Spleen (tissue), 11 donors: Measurements from ENCODE around the gene SARS2. TPM values are rescaled to one million over a fixed set of nuclear protein-coding genes. Genes with fewer than 3 reads are reported as not detected.
"Not testable (repeated sequence)": the region's sequence is repeated elsewhere in the genome, so short reads cannot be mapped to it uniquely, and the experiment has no call there.

Experiments used
- DNase-seq: peaks from one replicate; pipeline ENCODE4 v3.0.0-alpha.2; 2020
- H3K27ac ChIP-seq, 8 donors: fragments of 200-600 bp; sonication (generic) in 7 of 8; 1 replicate in 4 of 8; 2 replicates in 4 of 8; pipeline versions ENCODE4 v1.5.0 to v1.8.0; 2016 to 2021; ENCODE audit warnings: inconsistent platforms in 4 of 8, mild to moderate bottlenecking in 4 of 8, moderate library complexity in 1 of 8
- H3K27me3 ChIP-seq, 7 donors: fragments of 200-600 bp; sonication (generic) in 6 of 7; replicated peaks in 1 of 7; 1 replicate in 4 of 7; 2 replicates in 3 of 7; pipeline versions ENCODE4 v1.5.0 to v1.8.0; 2016 to 2021; ENCODE audit warnings: inconsistent platforms in 3 of 7, mild to moderate bottlenecking in 1 of 7
- H3K36me3 ChIP-seq, 6 donors: fragments of 200-600 bp; sonication (generic) in 5 of 6; 1 replicate in 4 of 6; 2 replicates in 2 of 6; pipeline versions ENCODE4 v1.5.0 to v1.8.0; 2016 to 2021; ENCODE audit warnings: inconsistent platforms in 2 of 6
- H3K4me1 ChIP-seq, 6 donors: fragments of 200-600 bp; sonication (generic) in 5 of 6; 1 replicate in 3 of 6; 2 replicates in 3 of 6; pipeline versions ENCODE4 v1.5.0 to v1.8.0; 2016 to 2021; ENCODE audit warnings: inconsistent platforms in 3 of 6
- H3K4me3 ChIP-seq, 8 donors: fragments of 200-600 bp; sonication (generic) in 7 of 8; 1 replicate in 4 of 8; 2 replicates in 4 of 8; pipeline versions ENCODE4 v1.5.0 to v1.8.0; 2016 to 2021; ENCODE audit warnings: inconsistent platforms in 4 of 8, mild to moderate bottlenecking in 4 of 8, moderate library complexity in 2 of 8
- H3K9me3 ChIP-seq, 8 donors: fragments of 200-600 bp; sonication (generic) in 7 of 8; 1 replicate in 4 of 8; 2 replicates in 4 of 8; pipeline versions ENCODE4 v1.5.0 to v1.8.0; 2016 to 2021; ENCODE audit warnings: inconsistent platforms in 4 of 8
- POLR2A ChIP-seq, 3 donors: fragments of 450-650 bp; IDR thresholded peaks; one replicate each; pipeline ENCODE4 v1.5.1; 2017; ENCODE audit warnings: antibody characterized with exemption in 3 of 3, mild to moderate bottlenecking in 1 of 3
- POLR2AphosphoS5 ChIP-seq, 3 donors: sonication (generic); formaldehyde crosslinking; IDR thresholded peaks; one replicate each; pipeline ENCODE4 v1.5.1; 2017; ENCODE audit warnings: antibody characterized with exemption in 3 of 3
- WGBS, 5 donors: extraction: QIAGEN DNeasy Blood & Tissue Kit in 3 of 5; methylation state at CpG; one replicate each; pipeline versions ENCODE4 v1.1.5 to v1.1.7; 2013 to 2018; 5-methylcytosine and 5-hydroxymethylcytosine counted together
- intact Hi-C: fragments of 100-400 bp; cut with DNase I; formaldehyde crosslinking; loops from one replicate; pipeline ENCODE4 v1.15.0; 2023; ENCODE audit warnings: low total_unique reads
- polyA plus RNA-seq, 3 donors: library from polyadenylated mRNA; stranded (reverse); fragments of 200-250 nt; gene quantifications; one replicate each; pipeline ENCODE4 v1.2.1, GENCODE V29; 2013
- total RNA-seq, 7 donors: library from RNA; depleted of rRNA in 3 of 7; stranded (reverse); fragments of >200 nt in 3 of 7; fragmentation: NEBNext Ultra II Directional in 4 of 7; extraction: Animal tissue kit (Norgen Biotek cat#: 25700) in 4 of 7; gene quantifications; one replicate each; pipeline versions ENCODE4 v1.1.0 to v1.2.1, GENCODE V29; 2016 to 2021
- TF ChIP-seq, protein P1 (sequence below), 11 experiments: fragments of 200-600 bp in 7 of 11; fragments of 450-650 bp in 4 of 11; sonication (generic) in 4 of 11; IDR thresholded peaks in 8 of 11; conservative IDR thresholded peaks in 3 of 11; 1 replicate in 7 of 11; 2 replicates in 4 of 11; pipeline versions ENCODE4 v1.4.0 to v1.8.0; 2016 to 2021; ENCODE audit warnings: antibody characterized with exemption in 11 of 11, inconsistent platforms in 4 of 11, mild to moderate bottlenecking in 1 of 11
- donor health status: healthy with polysubstance abuse.
- donor health status: DM: no; HTN: no; CAD: no; lungs with moderate emphysema.
- donor health status: DM: no; HTN: no; CAD: no.
- donor health status: Bipolar disorder and iron deficiency.
- donor health status: healthy.
- donor health status: DM: no; HTN: no; CAD: no.
- donor health status: DM: yes; HTN: yes; CAD: no.

SARS2 gene
- total and polyA plus RNA-seq, 10 donors: 12.5 to 70.3 (median 26.9) TPM

DNA sequence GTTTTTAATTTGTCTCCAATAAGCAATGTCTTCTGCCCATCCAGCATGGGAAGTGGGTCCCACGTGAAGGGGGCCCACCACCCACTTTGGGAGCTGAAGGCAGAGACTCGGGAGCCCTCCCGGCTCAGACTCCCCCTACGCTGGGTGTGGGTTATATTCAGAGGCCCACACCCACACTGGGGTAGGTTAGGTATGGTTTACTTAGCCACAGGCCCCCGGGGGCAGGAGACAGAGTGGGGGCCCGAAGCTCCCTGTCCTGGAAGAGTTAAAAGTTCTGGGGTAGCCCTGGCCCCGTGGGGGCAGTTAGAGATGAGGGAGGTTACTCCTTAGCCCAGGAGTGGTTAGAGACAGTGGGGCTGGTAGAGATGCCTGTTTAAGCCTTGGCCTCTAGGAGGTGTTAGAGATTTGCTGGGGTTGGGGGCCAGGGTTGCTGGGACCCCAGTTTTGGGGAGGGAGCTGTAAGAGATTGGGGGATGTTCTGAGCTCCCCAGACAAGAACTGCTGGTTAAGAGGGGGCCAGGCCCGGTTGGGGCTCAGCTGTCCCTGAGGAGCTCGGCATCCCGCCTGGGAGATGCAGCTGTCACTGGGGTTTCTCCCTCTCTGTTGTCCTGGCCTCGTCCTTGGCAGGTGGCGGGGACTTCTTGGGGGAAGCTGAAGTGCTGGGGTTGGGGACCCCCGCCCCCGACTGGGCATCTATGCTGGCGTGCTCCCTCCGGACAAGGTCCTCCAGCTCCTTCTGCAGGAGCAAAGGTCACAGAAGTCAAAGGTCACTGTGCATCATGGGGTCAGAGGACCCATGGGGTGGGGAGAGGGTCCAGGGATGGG is 51.8 kb downstream of the SARS2 start:
- DNase-seq: peak; percentile 78
- peak overlapping the region in 5 of 8 donors; percentile 23 to 65 (median 30) for H3K4me3 ChIP-seq
- no peak for TF ChIP-seq POLR2AphosphoS5 (IDR thresholded peaks at IDR 0.05)
- TF ChIP-seq, protein P1, sequence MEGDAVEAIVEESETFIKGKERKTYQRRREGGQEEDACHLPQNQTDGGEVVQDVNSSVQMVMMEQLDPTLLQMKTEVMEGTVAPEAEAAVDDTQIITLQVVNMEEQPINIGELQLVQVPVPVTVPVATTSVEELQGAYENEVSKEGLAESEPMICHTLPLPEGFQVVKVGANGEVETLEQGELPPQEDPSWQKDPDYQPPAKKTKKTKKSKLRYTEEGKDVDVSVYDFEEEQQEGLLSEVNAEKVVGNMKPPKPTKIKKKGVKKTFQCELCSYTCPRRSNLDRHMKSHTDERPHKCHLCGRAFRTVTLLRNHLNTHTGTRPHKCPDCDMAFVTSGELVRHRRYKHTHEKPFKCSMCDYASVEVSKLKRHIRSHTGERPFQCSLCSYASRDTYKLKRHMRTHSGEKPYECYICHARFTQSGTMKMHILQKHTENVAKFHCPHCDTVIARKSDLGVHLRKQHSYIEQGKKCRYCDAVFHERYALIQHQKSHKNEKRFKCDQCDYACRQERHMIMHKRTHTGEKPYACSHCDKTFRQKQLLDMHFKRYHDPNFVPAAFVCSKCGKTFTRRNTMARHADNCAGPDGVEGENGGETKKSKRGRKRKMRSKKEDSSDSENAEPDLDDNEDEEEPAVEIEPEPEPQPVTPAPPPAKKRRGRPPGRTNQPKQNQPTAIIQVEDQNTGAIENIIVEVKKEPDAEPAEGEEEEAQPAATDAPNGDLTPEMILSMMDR (IDR thresholded peaks at IDR 0.05 in 8 of 11, conservative IDR thresholded peaks at IDR 0.05 in 3 of 11): no peak
- no peak for TF ChIP-seq POLR2A (IDR thresholded peaks at IDR 0.05)
- H3K9me3 ChIP-seq: no peaks in the 10 kb centered on the region
- H3K27me3 ChIP-seq: no peaks in the 10 kb centered on the region
- WGBS, 5 donors: 52 to 66% (median 64%) methylated on average over 14 to 16 of the region's 16 CpGs
- peaks cover 13 to 44% (median 26%) of the 10 kb centered on the region in 6 donors for H3K4me1 ChIP-seq
- intact Hi-C loops: no loop called here
- peaks cover 0 to 72% (median 22%) of the 10 kb centered on the region in 6 donors for H3K36me3 ChIP-seq
- H3K27ac ChIP-seq: peak overlapping the region; percentile 92 to 98 (median 94)

DNA sequence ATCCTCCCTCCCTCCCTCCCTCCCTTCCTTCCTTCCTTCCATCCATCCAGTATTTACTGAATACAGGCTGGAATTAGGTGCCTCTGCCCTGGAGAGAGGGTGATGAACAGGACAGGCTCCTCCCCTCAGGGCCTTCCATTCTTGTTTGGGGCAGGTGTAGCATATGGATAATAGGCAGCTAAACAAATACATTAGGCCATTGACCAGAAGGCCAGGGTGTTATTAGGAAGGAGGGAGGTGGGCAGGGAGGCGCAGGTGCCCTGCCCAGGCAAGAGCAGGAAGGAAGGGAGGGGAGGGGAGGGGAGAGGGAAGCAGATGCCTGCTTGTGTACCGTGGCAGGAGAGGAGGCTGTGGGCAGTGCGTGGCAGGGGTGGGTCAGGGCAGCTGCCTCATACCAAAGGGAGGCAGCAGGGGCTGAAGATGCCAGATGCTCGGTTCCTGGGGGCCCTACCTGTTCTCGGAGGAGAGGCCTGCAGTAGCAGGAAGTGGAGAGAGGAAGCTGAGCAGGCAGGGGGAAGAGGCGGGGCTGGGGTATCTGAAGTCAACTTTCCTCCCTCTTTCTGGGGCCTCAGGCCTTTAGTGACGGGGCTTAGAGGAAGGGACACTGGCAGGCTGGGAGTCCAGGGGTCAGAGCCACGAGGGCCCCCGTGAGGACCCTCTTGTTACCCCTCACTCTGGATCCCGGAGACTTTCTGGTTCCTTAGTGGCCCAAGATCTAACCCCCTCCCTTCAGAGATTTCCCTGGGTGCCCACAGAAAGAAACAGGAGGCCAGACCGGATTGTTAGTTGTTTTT is 52.6 kb downstream of the SARS2 start, which contains the start of gene RINL:
TSS of gene RINL (minus strand) at position 495 of the 794 bp plus-strand sequence. CDS start 1,533 bp downstream, outside the sequence.
- Histone ChIP-seq H3K36me3 (peaks cover 0 to 71% (median 16%) of the 10 kb centered on the region in 6 donors), H3K9me3 (no peaks in the 10 kb centered on the region), H3K27me3 (no peaks in the 10 kb centered on the region), H3K4me3 (peak within 1 kb of the TSS in 7 of 8 donors; percentile 8 to 65 (median 23)), H3K27ac (peak within 1 kb of the TSS; percentile 92 to 98 (median 94)), H3K4me1 (peaks cover 13 to 44% (median 26%) of the 10 kb centered on the region in 6 donors)
- intact Hi-C loops: no loop called here
- WGBS, 5 donors: 7 to 18% (median 12%) methylated on average over 10 to 11 of the region's 11 CpGs
- no peak for TF ChIP-seq POLR2A (IDR thresholded peaks at IDR 0.05)
- TF ChIP-seq, protein P1 (IDR thresholded peaks at IDR 0.05 in 8 of 11, conservative IDR thresholded peaks at IDR 0.05 in 3 of 11): peak in 3 of 11 experiments; percentile 5 to 12 (median 5)
- peak; percentile 83 to 86 (median 83) for TF ChIP-seq POLR2AphosphoS5 (IDR thresholded peaks at IDR 0.05)
- peak; percentile 95 for DNase-seq

DNA sequence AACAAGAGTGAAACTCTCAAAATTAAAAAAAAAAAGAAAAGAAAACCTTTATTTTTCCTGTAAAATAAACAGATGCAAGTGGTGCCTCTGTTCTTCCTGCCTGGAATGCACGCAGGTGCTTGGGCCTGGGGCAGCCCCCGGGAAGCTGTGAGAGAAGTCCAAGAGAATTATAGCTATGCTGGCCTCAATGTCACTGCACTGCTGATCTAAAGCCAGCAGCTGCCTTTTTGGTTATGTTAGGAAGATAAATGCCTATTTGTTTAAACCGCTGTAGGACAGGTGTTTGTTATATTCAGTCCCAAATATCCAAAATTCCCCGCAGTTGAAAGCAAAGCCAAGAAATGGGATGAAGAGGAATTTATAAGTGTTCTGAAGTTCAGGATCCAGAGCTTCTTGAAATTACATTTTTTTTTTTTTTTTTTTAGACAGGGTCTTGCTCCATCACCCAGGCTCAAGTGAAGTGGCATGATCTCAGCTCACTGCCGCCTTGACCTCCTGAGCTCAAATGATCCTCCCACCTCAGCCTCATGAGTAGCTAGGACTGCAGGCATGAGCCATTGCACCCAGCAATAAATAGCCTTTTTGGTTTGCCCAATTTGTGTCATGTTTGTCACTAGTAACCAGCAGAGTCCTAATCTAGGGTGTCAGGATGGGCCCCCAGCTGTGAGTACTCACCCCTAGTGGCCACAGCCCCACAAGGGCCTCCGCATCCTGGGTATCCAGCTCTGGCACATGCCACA is 54.7 kb downstream of the SARS2 start:
- 74 to 93% (median 84%) methylated on average over 6 of the region's 6 CpGs for WGBS, 5 donors
- no peak overlapping the region for H3K4me3 ChIP-seq
- H3K4me1 ChIP-seq: peaks cover 13 to 47% (median 28%) of the 10 kb centered on the region in 6 donors
- TF ChIP-seq POLR2AphosphoS5 (IDR thresholded peaks at IDR 0.05): no peak
- intact Hi-C loops: no loop called here
- H3K27ac ChIP-seq: peak overlapping the region in 3 of 8 donors; percentile 4 to 98 (median 95)
- H3K9me3 ChIP-seq: no peaks in the 10 kb centered on the region
- no peak for DNase-seq
- peaks cover 0 to 71% (median 4%) of the 10 kb centered on the region in 6 donors for H3K36me3 ChIP-seq
- no peaks in the 10 kb centered on the region for H3K27me3 ChIP-seq

DNA sequence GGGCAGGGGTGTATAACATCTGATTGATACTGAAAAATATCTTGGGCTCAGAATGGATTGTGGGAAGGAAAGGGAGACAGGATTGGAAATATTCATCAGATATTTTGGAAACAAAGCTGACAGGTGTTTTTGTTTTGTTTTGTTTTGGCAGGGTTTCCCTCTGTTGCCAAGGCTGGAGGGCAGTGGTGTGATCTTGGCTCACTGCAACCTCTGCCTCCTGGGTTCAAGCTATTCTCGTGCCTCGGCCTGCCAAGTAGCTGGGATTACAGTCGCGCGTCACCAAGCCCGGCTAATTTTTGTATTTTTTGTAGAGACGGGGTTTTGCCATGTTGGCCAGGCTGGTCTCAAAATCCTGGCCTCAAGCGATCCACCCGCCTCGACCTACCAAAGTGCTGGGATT is 57.2 kb downstream of the SARS2 start:
- WGBS, 5 donors: 92 to 97% (median 93%) methylated on average over 10 of the region's 10 CpGs
- intact Hi-C loops, H3K9me3 ChIP-seq, DNase-seq, H3K27ac ChIP-seq, H3K4me3 ChIP-seq, H3K27me3 ChIP-seq: not testable (repeated sequence)
- peaks cover 17 to 51% (median 38%) of the 10 kb centered on the region in 6 donors for H3K4me1 ChIP-seq
- peaks cover 0 to 53% (median 0%) of the 10 kb centered on the region in 6 donors for H3K36me3 ChIP-seq
